ENCODE results near the gene FBXL2. TPM values are rescaled to one million over a fixed set of nuclear protein-coding genes. Genes with fewer than 3 reads are reported as not detected.
A peak's percentile ranks its signal among the peaks of the same experiment; 100 is the strongest.

The FBXL2 gene, protein sequence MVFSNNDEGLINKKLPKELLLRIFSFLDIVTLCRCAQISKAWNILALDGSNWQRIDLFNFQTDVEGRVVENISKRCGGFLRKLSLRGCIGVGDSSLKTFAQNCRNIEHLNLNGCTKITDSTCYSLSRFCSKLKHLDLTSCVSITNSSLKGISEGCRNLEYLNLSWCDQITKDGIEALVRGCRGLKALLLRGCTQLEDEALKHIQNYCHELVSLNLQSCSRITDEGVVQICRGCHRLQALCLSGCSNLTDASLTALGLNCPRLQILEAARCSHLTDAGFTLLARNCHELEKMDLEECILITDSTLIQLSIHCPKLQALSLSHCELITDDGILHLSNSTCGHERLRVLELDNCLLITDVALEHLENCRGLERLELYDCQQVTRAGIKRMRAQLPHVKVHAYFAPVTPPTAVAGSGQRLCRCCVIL
- 1.9 TPM for polyA plus RNA-seq (2013)

DNA sequence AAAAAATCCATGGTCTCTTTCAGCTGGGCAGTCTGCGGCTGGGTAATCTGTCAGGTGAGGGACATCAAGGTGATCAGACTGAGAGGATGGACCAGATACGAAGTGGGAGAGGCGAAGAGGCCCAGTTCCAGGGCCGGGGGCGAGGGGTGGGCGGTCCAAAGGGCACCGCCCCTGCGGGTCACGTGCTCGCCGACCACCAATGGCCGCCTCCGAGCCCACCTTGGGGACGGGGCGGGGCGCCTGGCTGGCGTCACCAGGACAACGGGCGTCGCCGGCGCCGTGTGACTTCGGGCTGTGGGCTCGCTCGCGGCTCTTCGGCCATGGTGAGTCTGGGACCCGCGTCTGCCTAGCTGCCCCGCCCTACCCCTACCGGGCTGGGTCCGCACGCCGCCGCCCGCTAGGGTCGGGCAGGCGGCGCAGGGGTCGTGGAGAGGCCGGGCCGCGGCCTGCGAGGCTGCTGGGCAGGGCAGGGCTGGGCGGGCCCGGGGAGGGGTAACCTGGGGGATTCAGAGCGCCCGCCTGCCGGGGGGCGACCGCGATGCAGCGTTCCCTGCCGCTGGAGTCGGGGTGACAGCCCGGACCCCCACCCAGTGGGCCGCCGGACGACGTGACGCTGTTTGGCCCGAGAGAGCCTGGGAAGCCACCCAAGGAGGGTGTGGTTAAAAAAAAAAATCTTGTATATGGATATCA lies at the start of gene FBXL2:
Gene FBXL2 (plus strand): TSS at position 250 of the 690 bp plus-strand sequence. CDS start 71 bp downstream, at position 321.
- WGBS (ENCODE audit: insufficient coverage): 2% methylated on average over 33 of the region's 63 CpGs
- Histone ChIP-seq H3K9me3 (ENCODE audit: control extremely low read depth in 1 of 5, control insufficient read depth in 4 of 5, insufficient read depth in 2 of 5, low read depth in 1 of 5, low read length in 4 of 5) (peaks cover 0 to 2% (median 0%) of the 10 kb centered on the region in 5 experiments), H3K4me3 (ENCODE audit: control insufficient read depth in 1 of 7, extremely low read depth in 1 of 7, insufficient read depth in 4 of 7, low read depth in 2 of 7, low read length in 6 of 7) (peak within 1 kb of the TSS; percentile 54 to 79 (median 72)), H3K27ac (ENCODE audit: insufficient read depth in 1 of 2, low read depth in 1 of 2, low read length in 2 of 2, poor library complexity in 1 of 2, severe bottlenecking in 2 of 2) (no peak within 1 kb of the TSS), H3K36me3 (ENCODE audit: control insufficient read depth in 4 of 4, insufficient read depth in 4 of 4, low read length in 3 of 4) (no peaks in the 10 kb centered on the region), H3K27me3 (replicated peaks in 2 of 5; ENCODE audit: control insufficient read depth in 4 of 5, insufficient read depth in 5 of 5, low read length in 4 of 5) (peaks cover 0 to 9% (median 2%) of the 10 kb centered on the region in 5 experiments), H3K4me1 (ENCODE audit: control extremely low read depth in 1 of 4, control insufficient read depth in 4 of 4, insufficient read depth in 4 of 4, low read length in 3 of 4) (peaks cover 0 to 9% (median 7%) of the 10 kb centered on the region in 4 experiments)
- ChIA-PET CTCF (interaction anchor here (1.1 kb wide), 1 partner anchor 146 kb away, joined by 3 read pairs; no protein-coding TSS in a partner anchor), POLR2A (no interaction called here)
- peak; percentile 60 to 75 (median 64) for DNase-seq

DNA sequence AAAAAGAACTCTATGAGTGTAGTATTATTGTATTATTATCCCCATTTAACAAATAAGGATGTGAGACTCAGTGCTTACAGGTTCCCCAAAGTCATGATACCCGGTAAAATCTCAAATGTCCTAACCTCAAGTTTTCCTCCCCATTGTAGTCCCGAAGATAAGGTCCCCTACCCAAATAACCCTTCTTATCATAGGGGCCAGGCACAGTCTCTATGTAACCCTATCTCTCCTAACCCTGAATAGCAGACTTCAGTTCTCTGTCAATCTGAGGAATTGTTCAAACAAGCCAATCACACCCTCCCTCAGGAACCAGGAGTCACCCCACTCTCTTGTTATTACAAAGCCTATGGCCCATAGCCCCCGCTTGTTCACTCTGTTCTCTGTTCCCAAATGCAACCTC lies 48.2 kb upstream of the FBXL2 start:
- no peaks in the 10 kb centered on the region for H3K36me3 ChIP-seq (ENCODE audit: control insufficient read depth in 4 of 4, insufficient read depth in 4 of 4, low read length in 3 of 4)
- ChIA-PET CTCF (no interaction called here), POLR2A (no interaction called here)
- WGBS (ENCODE audit: insufficient coverage): 85% methylated on average over 3 of the region's 3 CpGs
- H3K9me3 ChIP-seq (ENCODE audit: control extremely low read depth in 1 of 5, control insufficient read depth in 4 of 5, insufficient read depth in 2 of 5, low read depth in 1 of 5, low read length in 4 of 5): peaks cover 0 to 2% (median 0%) of the 10 kb centered on the region in 5 experiments
- no peak overlapping the region for H3K4me3 ChIP-seq (ENCODE audit: control insufficient read depth in 1 of 7, extremely low read depth in 1 of 7, insufficient read depth in 4 of 7, low read depth in 2 of 7, low read length in 6 of 7)
- peaks cover 0 to 4% (median 0%) of the 10 kb centered on the region in 5 experiments for H3K27me3 ChIP-seq (replicated peaks in 2 of 5; ENCODE audit: control insufficient read depth in 4 of 5, insufficient read depth in 5 of 5, low read length in 4 of 5)
- H3K27ac ChIP-seq (ENCODE audit: insufficient read depth in 1 of 2, low read depth in 1 of 2, low read length in 2 of 2, poor library complexity in 1 of 2, severe bottlenecking in 2 of 2): no peak overlapping the region
- no peaks in the 10 kb centered on the region for H3K4me1 ChIP-seq (ENCODE audit: control extremely low read depth in 1 of 4, control insufficient read depth in 4 of 4, insufficient read depth in 4 of 4, low read length in 3 of 4)
- peak; percentile 22 to 70 (median 43) for DNase-seq

DNA sequence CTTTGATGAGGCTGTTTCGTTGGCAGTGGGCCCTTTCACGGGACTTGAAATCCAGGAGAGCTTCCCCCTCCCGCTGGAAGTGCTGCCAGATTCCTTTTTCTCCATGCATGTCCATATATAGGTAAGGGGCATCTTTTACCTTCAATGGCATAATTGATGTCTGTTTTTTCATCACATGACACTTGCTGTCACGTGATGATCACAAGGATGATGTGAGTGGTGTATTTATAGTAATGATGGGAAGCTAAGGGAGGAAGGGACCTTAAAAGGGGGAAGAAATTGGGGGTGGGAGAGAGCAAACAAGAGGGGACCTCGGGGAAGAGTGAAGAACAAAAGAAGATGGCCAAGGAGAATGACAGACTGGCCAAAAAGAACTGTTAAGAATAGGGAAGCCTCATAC lies 47.3 kb upstream of the FBXL2 start:
- Histone ChIP-seq H3K27me3 (replicated peaks in 2 of 5; ENCODE audit: control insufficient read depth in 4 of 5, insufficient read depth in 5 of 5, low read length in 4 of 5) (no peaks in the 10 kb centered on the region), H3K36me3 (ENCODE audit: control insufficient read depth in 4 of 4, insufficient read depth in 4 of 4, low read length in 3 of 4) (no peaks in the 10 kb centered on the region), H3K9me3 (ENCODE audit: control extremely low read depth in 1 of 5, control insufficient read depth in 4 of 5, insufficient read depth in 2 of 5, low read depth in 1 of 5, low read length in 4 of 5) (peaks cover 0 to 2% (median 0%) of the 10 kb centered on the region in 5 experiments), H3K4me1 (ENCODE audit: control extremely low read depth in 1 of 4, control insufficient read depth in 4 of 4, insufficient read depth in 4 of 4, low read length in 3 of 4) (no peaks in the 10 kb centered on the region), H3K4me3 (ENCODE audit: control insufficient read depth in 1 of 7, extremely low read depth in 1 of 7, insufficient read depth in 4 of 7, low read depth in 2 of 7, low read length in 6 of 7) (no peak overlapping the region), H3K27ac (ENCODE audit: insufficient read depth in 1 of 2, low read depth in 1 of 2, low read length in 2 of 2, poor library complexity in 1 of 2, severe bottlenecking in 2 of 2) (no peak overlapping the region)
- ChIA-PET CTCF (interaction anchor here (1.9 kb wide), 1 partner anchor 143 kb away, joined by 5 read pairs; no protein-coding TSS in a partner anchor), POLR2A (no interaction called here)
- 90% methylated on average over 4 of the region's 5 CpGs for WGBS (ENCODE audit: insufficient coverage)
- DNase-seq: no peak

DNA sequence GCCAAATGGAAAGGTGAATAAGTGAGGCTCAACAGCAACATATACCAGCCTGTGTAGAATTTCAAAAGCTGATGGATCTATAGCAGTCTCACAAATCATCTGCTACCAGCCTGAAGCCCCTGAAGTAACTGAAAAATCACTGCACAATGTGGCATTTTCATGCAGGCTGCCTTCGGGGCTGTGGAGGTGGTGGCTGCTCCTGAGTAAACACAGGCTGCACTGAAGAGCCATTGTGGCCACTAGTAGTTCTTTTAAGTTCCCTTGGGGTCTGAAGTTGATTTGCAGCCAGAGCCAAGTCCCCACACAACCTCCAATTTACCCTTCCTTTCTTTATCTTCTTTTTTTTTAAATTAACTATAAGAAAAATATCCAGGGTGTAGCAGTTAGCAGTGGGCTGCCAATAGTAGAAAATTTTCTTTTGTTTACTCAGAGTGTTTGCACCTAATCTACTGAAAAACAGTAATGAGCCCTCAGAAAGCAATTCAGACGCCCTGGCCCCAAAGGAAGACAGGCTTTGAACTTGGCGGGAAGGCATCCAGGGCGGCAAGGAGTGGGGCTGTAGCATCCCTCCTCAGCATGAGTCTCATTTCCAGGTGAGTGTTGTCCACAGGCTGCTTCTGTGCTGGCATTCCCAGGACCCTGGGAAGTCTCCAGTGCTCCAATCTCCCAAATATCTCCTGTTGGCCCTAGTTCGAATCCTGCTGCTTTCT lies 45.3 kb upstream of the FBXL2 start:
- WGBS (ENCODE audit: insufficient coverage): 68% methylated on average over 5 of the region's 5 CpGs
- Histone ChIP-seq H3K27ac (ENCODE audit: insufficient read depth in 1 of 2, low read depth in 1 of 2, low read length in 2 of 2, poor library complexity in 1 of 2, severe bottlenecking in 2 of 2) (no peak overlapping the region), H3K27me3 (replicated peaks in 2 of 5; ENCODE audit: control insufficient read depth in 4 of 5, insufficient read depth in 5 of 5, low read length in 4 of 5) (no peaks in the 10 kb centered on the region), H3K36me3 (ENCODE audit: control insufficient read depth in 4 of 4, insufficient read depth in 4 of 4, low read length in 3 of 4) (no peaks in the 10 kb centered on the region), H3K4me3 (ENCODE audit: control insufficient read depth in 1 of 7, extremely low read depth in 1 of 7, insufficient read depth in 4 of 7, low read depth in 2 of 7, low read length in 6 of 7) (no peak overlapping the region), H3K9me3 (ENCODE audit: control extremely low read depth in 1 of 5, control insufficient read depth in 4 of 5, insufficient read depth in 2 of 5, low read depth in 1 of 5, low read length in 4 of 5) (no peaks in the 10 kb centered on the region), H3K4me1 (ENCODE audit: control extremely low read depth in 1 of 4, control insufficient read depth in 4 of 4, insufficient read depth in 4 of 4, low read length in 3 of 4) (no peaks in the 10 kb centered on the region)
- DNase-seq: no peak
- ChIA-PET CTCF (no interaction called here), POLR2A (no interaction called here)

DNA sequence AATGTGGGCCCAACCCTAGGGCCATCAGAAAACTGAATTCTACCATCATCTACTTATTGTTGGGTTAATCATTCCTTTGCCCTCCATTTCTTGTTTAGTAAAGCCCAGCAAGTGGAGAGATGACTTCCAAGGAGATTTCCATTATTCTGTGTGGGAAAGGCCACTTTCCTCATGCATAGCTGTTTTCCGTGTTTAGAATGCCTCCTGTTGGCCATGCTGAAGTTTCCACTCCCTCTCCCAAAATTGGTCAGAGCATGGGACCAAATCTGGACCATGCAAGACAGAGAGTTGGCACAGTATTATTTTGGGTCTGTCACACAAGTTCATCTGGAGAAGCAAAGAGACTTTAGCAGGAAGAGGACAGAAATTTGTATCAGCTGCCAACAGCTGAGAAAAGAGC lies 43.4 kb upstream of the FBXL2 start:
- H3K4me3 ChIP-seq (ENCODE audit: control insufficient read depth in 1 of 7, extremely low read depth in 1 of 7, insufficient read depth in 4 of 7, low read depth in 2 of 7, low read length in 6 of 7): no peak overlapping the region
- no peak for DNase-seq
- H3K4me1 ChIP-seq (ENCODE audit: control extremely low read depth in 1 of 4, control insufficient read depth in 4 of 4, insufficient read depth in 4 of 4, low read length in 3 of 4): no peaks in the 10 kb centered on the region
- no peak overlapping the region for H3K27ac ChIP-seq (ENCODE audit: insufficient read depth in 1 of 2, low read depth in 1 of 2, low read length in 2 of 2, poor library complexity in 1 of 2, severe bottlenecking in 2 of 2)
- no peaks in the 10 kb centered on the region for H3K27me3 ChIP-seq (replicated peaks in 2 of 5; ENCODE audit: control insufficient read depth in 4 of 5, insufficient read depth in 5 of 5, low read length in 4 of 5)
- ChIA-PET CTCF (no interaction called here), POLR2A (no interaction called here)
- peaks cover 0 to 2% (median 0%) of the 10 kb centered on the region in 5 experiments for H3K9me3 ChIP-seq (ENCODE audit: control extremely low read depth in 1 of 5, control insufficient read depth in 4 of 5, insufficient read depth in 2 of 5, low read depth in 1 of 5, low read length in 4 of 5)
- H3K36me3 ChIP-seq (ENCODE audit: control insufficient read depth in 4 of 4, insufficient read depth in 4 of 4, low read length in 3 of 4): no peaks in the 10 kb centered on the region
- WGBS (ENCODE audit: insufficient coverage): 88% methylated on average over 1 of the region's 1 CpG

DNA sequence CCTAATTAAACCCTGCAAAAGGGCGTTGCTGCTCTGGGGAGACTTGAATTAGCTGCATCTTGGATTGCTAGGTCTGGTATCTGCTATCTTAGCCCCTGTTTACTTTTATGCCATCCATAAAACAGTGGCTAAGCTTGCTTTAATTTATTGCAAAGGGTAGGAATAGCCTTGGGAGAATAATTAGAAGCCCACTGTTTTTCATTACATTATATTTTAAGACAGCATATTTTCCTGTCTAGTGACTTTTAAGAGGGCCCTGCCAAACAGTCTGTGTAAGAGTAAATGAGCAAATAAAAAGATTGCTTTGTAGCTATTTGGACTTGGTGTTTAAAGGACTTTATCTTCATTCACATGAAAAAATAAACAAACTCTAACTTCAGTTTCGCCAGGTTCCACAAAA lies 41.2 kb upstream of the FBXL2 start:
- Histone ChIP-seq H3K27me3 (replicated peaks in 2 of 5; ENCODE audit: control insufficient read depth in 4 of 5, insufficient read depth in 5 of 5, low read length in 4 of 5) (no peaks in the 10 kb centered on the region), H3K36me3 (ENCODE audit: control insufficient read depth in 4 of 4, insufficient read depth in 4 of 4, low read length in 3 of 4) (no peaks in the 10 kb centered on the region), H3K4me3 (ENCODE audit: control insufficient read depth in 1 of 7, extremely low read depth in 1 of 7, insufficient read depth in 4 of 7, low read depth in 2 of 7, low read length in 6 of 7) (no peak overlapping the region), H3K9me3 (ENCODE audit: control extremely low read depth in 1 of 5, control insufficient read depth in 4 of 5, insufficient read depth in 2 of 5, low read depth in 1 of 5, low read length in 4 of 5) (peaks cover 0 to 4% (median 0%) of the 10 kb centered on the region in 5 experiments), H3K4me1 (ENCODE audit: control extremely low read depth in 1 of 4, control insufficient read depth in 4 of 4, insufficient read depth in 4 of 4, low read length in 3 of 4) (no peaks in the 10 kb centered on the region), H3K27ac (ENCODE audit: insufficient read depth in 1 of 2, low read depth in 1 of 2, low read length in 2 of 2, poor library complexity in 1 of 2, severe bottlenecking in 2 of 2) (no peak overlapping the region)
- ChIA-PET POLR2A (no interaction called here), CTCF (no interaction called here)
- no peak for DNase-seq
- 100% methylated on average over 1 of the region's 2 CpGs for WGBS (ENCODE audit: insufficient coverage)

All from common myeloid progenitor, CD34-positive (primary cell).